Inflammatory macrophage (primary cell): ENCODE results near the gene HMGN1.
"Not testable (repeated sequence)": the region's sequence is repeated elsewhere in the genome, so short reads cannot be mapped to it uniquely, and the experiment has no call there.

Experiments
- DNase-seq, 2 donors: peaks; one replicate each; pipeline ENCODE4 v3.0.0-alpha.2; 2020 to 2022
- total RNA-seq, 18 experiments: gene quantifications; one replicate each; lab custom pipeline; 2026; ENCODE audit warnings: mixed read lengths in 6 of 18, inconsistent platforms in 2 of 18; lab: John Stamatoyannopoulos, UW

The HMGN1 gene, protein sequence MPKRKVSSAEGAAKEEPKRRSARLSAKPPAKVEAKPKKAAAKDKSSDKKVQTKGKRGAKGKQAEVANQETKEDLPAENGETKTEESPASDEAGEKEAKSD
- total RNA-seq = 56.4 to 164 (median 123) reads per million in 18 experiments

DNA sequence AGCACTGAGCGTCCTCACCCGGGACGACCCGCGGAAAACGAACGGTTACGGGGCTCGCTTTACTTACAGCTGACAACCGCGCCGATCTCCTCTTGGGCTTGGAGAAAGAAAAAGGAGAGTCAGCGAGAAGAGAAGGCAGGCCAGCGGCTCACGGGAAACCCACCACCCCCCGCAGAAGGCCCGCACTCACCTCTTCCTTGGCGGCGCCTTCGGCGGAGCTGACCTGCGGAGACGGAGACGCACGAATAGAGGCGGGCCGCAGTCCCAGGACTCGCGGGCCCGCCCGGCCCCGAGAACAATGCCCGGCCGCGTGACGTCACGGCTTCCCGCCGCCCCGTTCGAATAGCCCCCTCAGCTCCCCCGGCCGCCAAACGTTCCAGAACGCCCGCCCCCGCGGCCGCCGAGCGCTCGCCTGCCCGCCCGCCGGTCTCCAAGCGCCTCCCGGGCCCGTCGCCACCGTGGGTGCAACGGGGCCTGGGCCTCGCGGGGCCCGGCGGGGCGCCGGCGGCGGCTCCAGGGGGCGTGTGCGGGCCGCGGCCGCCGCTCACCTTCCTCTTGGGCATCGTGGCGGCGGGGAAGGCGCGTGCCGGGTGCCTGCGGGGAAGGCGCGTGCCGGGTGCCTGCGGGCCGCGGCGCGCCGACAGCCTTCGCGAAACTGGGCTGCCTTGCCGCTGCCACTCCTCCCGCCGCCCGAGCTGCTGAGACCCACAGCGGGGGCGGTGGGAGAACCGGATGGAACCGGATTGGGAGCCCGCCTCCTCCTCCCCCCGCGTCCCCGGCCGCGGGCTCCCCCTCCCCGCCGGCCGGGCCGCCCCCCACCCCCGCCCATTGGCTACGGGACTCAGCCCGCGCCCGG is at the start of gene HMGN1:
HMGN1 (minus strand) TSS at position 734 of the 856 bp plus-strand sequence; CDS start at position 563, 171 bp downstream.
- peak; percentile 73 to 86 for DNase-seq

DNA sequence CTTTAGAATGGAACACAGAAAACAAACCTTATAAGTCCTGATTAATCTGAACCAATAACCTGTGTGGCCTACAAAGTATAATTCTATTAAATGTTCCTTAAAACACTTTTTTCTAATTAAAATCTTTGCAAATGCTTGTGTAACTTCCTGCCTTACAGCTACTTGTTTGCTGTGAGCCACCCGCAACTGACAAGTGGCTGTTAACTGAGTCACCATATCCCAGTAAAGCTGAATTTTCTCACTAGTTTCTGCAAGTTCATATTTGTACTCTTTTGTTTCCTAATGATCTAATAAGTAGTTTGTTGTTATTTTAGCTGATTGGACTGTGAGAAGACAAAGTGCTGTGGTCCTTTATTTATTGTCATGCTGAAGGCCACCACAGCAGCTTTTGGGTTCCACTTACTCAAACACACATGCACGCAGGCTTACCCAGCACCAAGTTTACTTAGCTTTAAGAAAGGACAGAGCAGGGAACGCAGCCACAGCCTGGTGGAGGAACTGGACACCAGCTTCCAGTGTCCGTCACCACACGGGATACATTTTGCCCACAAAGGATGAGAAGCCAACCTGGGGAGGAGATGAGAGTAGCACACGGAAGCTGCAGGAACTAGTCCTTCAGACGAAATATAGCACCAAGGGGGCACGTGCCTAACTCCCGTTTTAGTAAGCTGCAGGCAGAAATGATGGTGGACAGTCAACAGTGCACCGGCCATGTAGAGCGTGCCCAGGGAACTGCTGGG is 48.9 kb upstream of the HMGN1 start:
- peak; percentile 50 to 64 for DNase-seq

DNA sequence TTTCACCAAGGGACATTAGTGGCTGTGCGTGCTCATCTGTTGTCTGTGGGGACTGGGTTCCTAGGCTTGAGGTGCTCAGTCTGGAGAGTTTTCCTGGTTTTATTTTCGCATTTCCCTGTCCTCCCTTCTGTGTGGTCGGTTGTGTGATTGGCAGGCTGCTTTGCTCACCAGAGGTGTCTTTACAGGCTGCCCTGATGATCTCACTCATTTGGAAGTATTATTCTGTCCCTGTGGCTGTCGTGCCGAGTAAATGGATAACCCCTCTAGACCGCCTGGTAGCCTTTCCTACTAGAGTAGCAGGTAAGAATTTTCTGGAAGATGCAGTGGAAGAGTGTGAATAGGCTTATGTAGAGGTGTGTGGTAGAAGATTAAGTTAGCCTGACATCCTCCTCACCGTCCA is 44.1 kb upstream of the HMGN1 start:
- no peak for DNase-seq

DNA sequence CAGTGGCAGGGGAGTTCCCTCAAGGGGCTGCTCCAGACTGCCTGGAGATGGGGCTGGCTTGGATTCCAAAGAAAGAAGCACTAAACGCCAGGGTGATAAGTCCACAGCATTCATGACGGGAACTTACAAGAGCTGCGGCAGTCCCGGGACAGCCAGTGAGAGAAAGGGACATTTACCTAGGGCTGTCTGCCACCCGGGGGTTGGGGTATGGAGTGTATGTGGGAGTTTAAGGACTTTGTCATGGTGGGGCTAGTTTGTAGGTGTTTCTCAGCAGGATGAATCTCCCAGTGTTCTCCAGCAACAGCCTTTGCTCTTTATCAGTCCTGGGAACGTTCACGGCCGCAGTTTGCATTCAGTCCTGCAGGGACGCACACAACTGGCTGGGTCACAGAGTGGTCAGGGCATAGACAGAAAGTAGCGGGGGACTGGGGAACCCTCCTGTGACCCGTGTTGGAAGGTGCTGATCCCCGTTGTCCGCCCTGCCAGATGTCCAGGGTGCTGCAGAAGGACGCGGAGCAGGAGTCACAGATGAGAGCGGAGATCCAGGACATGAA is 41.4 kb upstream of the HMGN1 start:
- no peak for DNase-seq

DNA sequence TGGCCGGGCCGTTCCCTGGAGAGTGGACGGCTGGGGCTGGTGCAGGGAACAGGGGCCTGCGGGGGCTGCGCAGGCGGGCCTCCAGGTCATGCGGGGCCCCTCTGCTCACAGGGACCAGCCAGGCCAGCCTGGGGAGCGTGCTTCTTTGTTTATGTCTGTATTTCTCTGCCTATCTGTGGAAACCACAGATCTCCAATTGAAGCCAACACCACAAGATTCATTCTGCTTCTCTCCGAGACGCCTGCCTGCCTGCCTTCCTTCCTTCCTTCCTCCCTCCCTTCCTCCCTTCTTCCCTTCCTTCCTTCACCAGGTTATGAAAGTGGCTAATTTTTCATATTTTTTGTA is 39.9 kb upstream of the HMGN1 start:
- DNase-seq = no peak

DNA sequence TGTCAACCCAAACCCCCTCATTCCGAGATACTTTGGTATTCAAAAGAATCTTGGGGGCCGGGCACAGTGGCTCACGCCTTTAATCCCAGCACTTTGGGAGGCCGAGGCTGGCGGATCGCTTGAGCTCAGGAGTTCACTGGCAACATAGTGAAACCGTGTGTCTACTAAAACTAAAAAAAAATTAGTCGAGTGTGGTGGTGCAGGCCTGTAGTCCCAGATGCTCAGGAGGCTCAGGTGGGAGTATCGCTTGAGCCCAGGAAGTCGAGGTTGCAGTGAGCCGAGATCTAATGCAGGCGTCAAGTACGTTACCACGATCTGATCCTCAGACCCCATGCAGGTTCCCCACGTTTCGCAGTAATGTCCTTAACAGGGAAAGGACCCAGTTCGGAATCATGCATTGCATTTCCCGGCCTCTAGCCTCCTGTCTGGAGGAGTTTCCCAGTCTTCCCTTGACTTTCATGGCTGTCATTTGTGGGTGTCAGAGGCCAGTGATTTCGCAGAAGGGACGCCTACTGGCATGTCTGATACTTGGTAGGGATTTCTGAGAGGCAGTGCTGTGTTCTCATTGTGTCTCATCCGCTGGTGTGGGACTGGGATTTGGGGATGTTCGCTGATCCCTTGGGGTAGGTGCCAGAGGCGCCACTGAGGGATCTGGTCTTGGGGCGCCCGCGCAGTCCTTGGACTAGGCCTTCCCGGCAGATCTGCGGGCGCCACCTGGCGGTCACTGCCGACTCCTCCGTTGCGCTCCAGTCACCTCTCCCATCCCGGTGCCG is 39.3 kb upstream of the HMGN1 start:
- DNase-seq = peak; percentile 87 to 89

DNA sequence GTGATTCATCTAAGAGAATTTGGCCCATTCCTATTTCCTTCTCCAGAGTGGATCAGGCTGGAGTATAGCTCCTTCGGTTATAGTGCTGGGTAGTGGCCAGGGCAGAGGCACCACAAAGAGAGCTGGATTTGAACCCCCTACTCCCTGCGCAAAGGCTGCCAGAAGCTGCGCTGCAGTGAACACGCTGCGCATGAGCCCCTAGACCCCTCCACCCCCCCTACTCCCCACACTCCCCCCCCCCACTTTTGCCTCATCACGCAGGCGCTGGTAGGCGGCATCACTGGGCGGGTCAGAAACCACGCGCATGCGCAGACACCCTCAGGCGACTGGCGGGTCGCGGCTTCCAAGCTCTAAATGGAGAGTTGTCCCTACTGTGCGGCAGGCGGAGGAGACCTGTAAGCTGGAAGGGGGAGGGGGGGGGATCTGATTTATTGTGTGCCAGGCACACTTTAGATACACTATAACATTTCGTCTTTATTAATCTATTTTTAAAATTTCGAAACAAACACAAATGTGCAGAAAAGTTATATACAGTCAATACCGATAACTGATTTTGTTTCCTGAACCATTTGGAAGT is 38.7 kb upstream of the HMGN1 start:
- DNase-seq = peak; percentile 87 to 90

DNA sequence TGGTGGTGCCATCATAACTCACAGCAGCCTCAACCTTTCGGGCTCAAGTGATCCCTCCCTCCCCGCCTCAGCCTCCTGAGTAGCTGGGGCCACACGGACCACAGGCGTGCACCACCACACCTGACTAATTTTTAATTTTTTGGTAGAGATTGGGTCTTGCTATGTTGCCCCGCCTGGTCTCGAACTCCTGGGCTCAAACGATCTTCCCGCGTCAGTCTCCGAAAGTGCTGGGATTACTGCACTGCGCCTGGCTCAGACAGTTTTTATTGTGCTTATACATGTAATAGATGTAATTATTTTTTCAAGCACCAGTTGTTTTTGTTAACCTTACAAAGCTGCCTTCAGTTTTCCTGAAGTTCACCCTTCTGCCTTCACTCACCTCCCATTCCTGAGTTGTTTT is 38.0 kb upstream of the HMGN1 start:
- DNase-seq = no peak

DNA sequence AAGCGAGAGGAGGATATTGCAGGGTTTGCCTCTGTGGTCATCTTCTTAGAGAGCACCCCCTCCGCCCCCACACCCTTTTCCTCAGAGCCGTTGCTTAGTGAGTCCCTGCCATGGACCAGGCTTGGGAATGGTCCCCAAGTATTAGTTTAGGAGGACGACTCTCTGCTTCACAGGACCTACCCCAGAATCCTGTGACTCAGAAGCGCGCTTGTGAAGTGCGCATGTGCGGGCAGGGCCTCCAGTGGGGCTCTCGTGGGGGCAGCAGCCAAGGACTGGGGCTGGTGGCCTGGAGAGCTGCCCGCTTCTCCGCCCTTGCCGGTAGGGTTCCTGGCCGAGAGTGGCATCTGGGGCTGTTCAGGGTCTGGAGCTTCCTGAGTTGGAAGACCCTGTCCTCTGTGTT is 37.3 kb upstream of the HMGN1 start:
- no peak for DNase-seq

DNA sequence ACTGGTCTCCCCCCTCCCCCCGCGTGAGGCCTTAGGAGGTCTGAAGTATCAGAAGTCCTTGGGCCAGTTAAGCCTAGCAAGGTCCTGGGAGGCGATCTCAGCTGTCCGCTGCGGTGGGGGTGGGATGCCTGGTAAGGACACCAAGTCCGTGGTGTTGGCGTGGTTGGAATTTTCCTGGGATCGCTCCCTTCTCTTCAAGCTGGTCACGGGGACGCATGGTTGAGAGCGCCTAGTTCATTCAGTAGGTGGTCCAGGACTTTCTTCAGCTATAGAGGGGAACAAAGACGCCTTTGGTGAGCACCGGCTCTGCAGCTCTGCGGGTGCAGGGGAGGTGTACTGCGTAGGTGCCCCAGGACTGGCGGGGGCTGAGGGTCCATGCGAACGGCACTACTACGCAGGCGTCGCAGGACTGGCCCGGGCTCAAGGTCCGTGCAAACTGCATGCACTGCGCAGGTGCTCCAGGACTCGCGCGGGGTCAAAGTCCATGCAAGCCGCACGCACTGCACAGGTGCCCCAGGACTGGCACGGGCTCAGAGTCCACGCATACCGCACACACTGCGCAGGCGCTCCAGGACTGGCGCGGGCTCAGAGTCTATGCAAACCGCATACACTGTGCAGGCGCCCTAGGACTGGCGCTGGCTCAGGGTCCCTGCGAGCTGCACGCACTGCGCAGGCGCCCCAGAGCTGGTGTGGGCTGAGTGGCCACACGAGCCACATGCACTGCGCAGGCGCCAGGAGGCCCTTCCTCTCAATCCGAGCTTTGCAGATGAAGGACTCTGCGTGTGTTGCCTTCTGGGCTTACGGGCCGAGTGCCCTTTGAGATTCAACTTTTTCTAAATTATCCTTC is 36.6 kb upstream of the HMGN1 start:
- peak; percentile 61 to 80 for DNase-seq

DNA sequence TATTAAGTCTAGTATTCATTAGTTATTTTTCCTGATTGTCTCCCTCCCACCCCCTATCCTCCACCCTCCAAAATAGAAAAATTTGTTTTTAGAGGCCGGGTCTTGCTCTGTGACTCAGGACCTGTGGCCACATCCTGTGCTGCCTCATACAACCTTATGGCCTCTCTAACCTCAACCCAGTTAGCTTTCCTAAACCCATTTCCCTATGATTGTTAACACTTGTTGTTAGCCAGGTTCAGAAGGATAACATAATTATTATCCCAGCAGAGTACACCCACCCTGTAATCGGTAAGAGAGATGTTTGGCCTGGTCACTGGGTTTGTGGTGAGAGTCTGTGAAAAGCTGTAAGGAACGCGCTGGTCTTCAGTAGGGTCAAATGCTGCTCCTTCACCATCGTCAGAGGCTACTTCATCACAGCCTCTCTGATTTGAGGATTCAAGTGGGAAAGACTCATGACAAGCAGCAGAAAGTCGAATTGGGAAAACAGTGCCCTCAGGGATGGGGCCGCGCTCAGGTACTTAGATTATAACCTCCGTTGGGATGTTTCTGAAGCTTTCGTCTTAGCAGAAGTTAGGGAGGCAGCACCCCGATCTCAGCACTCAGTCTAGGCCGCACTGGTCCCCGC is 35.9 kb upstream of the HMGN1 start:
- no peak for DNase-seq

DNA sequence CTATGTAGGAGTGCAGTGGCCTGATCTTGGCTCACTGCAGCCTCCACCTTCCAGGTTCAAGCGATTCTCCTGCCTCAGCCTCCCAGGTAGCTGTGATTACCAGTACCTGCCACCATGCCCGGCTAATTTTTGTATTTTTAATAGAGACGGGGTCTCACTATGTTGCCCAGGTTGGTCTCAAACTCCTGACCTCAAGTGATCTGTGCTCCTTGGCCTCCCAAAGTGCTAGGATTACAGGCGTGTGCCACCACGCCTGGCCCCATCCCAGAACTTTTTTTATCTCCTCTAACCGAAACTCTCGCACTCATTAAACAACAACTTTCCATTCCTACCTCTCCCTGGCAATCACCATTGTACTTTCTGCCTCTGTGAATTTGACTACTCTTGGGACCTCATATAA is 33.2 kb upstream of the HMGN1 start:
- not testable (repeated sequence) for DNase-seq

DNA sequence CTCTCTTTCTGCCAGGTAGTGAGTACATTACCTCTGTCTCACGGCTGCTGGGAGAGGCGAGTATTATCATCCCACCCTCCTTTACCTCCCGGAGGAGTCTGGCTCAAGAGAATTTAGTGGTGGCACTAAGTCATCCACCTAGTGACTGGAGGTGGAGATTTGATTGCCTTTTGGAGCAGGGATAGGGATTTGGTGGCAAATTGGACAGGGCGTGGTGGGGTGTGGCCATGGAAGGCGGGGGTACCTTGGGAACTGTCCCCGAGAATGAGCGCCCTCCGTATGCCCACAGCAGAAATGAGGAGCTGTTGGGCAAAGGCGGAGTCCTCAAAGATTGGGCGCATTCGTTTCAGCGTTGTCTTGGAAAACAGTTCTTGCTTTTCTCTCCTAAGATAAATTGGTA is 32.1 kb upstream of the HMGN1 start:
- DNase-seq = no peak

DNA sequence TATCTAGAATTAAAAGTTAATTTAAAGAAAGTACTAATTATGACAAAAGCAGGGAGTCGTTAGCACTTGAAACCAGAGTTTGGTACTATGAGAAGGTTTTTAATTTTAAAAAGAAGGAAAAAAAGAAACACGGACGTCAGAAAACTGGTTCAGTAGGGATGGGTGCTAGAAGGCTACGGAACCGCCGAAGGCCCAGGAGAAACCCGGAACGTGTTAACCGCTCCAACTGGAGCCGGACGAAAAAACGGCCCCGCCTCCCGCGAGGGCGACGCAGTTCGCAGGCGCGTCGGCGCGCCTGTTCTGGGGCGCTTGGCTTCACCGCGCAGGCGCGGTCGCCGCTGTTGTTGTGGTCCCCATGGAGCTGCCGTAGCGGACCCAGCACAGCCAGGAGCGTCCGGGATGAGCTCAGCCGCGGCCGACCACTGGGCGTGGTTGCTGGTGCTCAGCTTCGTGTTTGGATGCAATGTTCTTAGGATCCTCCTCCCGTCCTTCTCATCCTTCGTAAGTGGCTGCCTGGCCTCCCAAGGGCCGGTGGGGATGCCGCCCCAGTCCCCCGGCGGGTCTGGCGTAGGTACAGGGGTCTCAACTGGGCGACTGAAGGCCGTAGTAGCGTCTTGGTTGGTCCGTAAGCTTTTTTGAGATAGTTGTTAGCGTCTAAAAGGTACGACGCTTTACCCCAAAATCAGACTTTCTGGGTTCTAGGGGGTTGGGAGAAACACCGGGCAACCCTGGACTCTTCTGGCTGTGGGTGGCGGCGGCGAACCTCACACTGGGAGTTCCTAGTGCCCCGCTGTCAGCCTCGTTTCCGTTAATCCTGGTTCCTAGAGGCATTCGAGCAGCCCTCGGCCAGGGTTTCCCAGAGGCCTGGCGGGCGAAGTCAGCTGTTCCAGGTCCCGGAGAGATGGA is 31.4 kb upstream of the HMGN1 start:
- DNase-seq = peak; percentile 97 to 99

DNA sequence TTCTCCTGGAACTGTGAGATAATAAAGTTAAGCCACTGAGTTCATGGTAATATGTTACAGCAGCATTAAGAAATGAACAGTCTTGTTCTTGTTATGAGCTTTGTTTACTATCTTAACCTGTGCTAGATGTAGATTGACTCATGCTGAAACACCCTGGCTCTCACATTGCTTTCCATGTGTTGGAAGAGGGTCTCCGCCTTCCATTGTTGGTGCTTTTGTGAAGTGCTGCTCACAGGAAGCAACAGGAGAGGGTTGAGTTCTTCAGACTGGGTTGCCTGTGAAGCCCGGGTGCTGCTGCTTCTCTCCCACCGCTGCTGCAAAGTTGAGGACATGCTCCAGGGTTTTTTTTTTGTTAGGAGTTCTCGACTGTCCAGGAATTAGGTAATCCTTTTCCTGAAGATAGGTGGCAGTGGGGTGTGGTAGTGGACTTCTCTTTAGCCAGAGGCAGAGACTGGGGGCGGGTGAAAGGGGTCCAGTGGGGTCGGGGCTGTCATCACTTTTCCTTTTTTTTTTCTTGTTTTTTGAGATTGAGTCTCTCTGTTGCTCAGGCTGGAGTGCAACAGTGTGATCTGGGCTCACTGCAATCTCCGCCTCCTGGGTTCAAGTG is 28.7 kb upstream of the HMGN1 start:
- no peak for DNase-seq

DNA sequence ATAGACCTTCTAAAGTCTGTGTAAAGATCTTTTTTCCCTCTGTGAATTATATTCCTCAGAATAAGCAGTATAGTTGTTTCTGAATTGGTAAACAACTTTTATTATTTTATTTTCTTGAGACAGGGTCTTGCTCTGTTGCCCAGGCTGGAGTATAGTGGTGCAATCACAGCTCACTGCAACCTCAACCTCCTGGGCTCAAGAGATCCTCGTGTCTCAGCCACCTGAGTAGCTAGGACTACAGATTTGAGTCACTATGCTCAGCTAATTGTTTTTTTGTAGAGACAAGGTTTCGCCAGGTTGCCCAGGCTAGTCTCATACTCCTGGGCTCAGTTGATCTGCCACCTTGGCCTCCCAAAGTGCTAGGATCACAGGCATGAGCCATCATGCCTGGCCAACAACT is 26.6 kb upstream of the HMGN1 start:
- no peak for DNase-seq

DNA sequence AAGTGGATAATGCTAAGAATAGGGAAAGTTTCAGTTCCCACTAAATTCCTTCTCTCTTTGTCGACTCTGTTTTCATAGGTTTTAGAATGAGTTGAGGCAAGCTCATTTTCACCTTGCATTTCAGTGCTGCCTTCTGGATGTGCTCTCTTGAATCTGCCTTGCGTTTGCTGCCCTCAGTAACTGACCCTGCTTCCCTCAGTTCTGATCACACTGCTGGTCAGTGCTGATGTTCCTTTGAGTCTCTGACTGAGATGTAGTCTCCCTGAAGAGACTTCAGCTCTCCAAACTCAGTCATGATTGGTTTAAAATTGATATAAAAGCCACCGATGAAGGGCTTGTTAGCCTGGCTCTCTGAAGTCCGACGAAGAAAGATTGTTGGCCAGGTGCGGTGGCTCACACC is 25.2 kb upstream of the HMGN1 start:
- no peak for DNase-seq

DNA sequence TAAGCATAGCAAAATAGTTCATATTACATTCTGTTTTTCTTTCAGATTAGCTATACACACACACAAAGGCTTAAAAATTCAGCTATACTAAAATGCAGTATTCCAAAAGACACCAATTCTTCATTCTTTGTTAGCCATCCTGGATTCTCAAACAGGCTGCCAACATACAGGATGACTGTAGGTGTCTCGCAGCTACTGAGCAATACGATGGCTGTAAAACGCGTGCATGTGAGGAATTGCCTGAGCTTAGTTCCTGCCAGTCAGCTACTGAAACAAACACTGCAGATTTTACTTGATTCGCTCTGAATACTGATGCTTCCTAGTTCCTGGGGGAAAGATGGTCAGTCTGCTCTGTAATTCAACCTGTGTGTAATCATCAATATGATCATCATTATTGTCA is 24.7 kb upstream of the HMGN1 start:
- DNase-seq = peak; percentile 40 to 58

DNA sequence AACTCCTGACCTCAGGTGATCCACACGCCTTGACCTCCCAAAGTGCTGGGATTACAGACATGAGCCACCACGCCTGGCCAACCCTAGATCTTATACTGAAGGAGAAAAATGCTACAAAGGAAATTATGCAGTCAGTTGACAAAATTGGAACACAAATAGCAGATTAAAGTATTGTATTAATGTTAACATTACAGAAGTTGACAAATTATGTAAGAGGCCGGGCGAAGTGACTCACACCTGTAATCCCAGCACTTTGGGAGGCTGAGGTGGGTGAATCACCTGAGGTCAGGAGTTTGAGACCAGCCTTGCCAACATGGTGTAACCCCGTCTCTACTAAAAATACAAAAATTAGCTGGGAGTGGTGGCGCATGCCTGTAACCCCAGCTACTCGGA is 21.0 kb upstream of the HMGN1 start:
- not testable (repeated sequence) for DNase-seq
